ENCODE results near the gene TBPL2. TPM values are rescaled to one million over a fixed set of nuclear protein-coding genes. Genes with fewer than 3 reads are reported as not detected.
"Not testable (repeated sequence)": the region's sequence is repeated elsewhere in the genome, so short reads cannot be mapped to it uniquely, and the experiment has no call there.

Gene TBPL2
- total RNA-seq, 1 donor from 2014 or later, result not detected

- DNase-seq, result no peak
- no peaks in the 10 kb centered on the region for H3K4me1 Mint-ChIP-seq (ENCODE audit: low read depth, unreplicated experiment)
- no peaks in the 10 kb centered on the region for H3K27me3 Mint-ChIP-seq (ENCODE audit: unreplicated experiment)
- TF ChIP-seq CTCF (IDR thresholded peaks at IDR 0.05; ENCODE audit: partially characterized antibody, unreplicated experiment), result no peak
- no peaks in the 10 kb centered on the region for H3K9me3 Mint-ChIP-seq (ENCODE audit: unreplicated experiment)
- H3K27ac Mint-ChIP-seq (ENCODE audit: unreplicated experiment), result no peak overlapping the region
- peaks cover 6% of the 10 kb centered on the region for H3K36me3 Mint-ChIP-seq (ENCODE audit: unreplicated experiment)
- no peak overlapping the region for H3K4me3 Mint-ChIP-seq (ENCODE audit: unreplicated experiment)
Measured at GRCh38 chr14:55383541-55384140, 56.8 kb downstream of the TBPL2 start.

GRCh38 chr14:55383056-55383466 lies 57.4 kb downstream of the TBPL2 start:
- H3K4me1 Mint-ChIP-seq (ENCODE audit: low read depth, unreplicated experiment); H3K4me3 Mint-ChIP-seq (ENCODE audit: unreplicated experiment); DNase-seq; H3K9me3 Mint-ChIP-seq (ENCODE audit: unreplicated experiment); H3K36me3 Mint-ChIP-seq (ENCODE audit: unreplicated experiment); H3K27me3 Mint-ChIP-seq (ENCODE audit: unreplicated experiment); H3K27ac Mint-ChIP-seq (ENCODE audit: unreplicated experiment): not testable (repeated sequence)

- Mint-ChIP-seq H3K27me3 (ENCODE audit: unreplicated experiment) (no peaks in the 10 kb centered on the region), H3K4me3 (ENCODE audit: unreplicated experiment) (no peak overlapping the region), H3K36me3 (ENCODE audit: unreplicated experiment) (peaks cover 6% of the 10 kb centered on the region), H3K4me1 (ENCODE audit: low read depth, unreplicated experiment) (no peaks in the 10 kb centered on the region), H3K27ac (ENCODE audit: unreplicated experiment) (no peak overlapping the region), H3K9me3 (ENCODE audit: unreplicated experiment) (no peaks in the 10 kb centered on the region)
- TF ChIP-seq CTCF (IDR thresholded peaks at IDR 0.05; ENCODE audit: partially characterized antibody, unreplicated experiment), result no peak
- DNase-seq, result no peak
Measured at GRCh38 chr14:55382483-55382882, 57.9 kb downstream of the TBPL2 start.

- H3K4me3 Mint-ChIP-seq (ENCODE audit: unreplicated experiment), result no peak overlapping the region
- H3K4me1 Mint-ChIP-seq (ENCODE audit: low read depth, unreplicated experiment), result no peaks in the 10 kb centered on the region
- TF ChIP-seq CTCF (IDR thresholded peaks at IDR 0.05; ENCODE audit: partially characterized antibody, unreplicated experiment), result no peak
- H3K36me3 Mint-ChIP-seq (ENCODE audit: unreplicated experiment), result no peaks in the 10 kb centered on the region
- H3K27ac Mint-ChIP-seq (ENCODE audit: unreplicated experiment), result no peak overlapping the region
- no peaks in the 10 kb centered on the region for H3K27me3 Mint-ChIP-seq (ENCODE audit: unreplicated experiment)
- H3K9me3 Mint-ChIP-seq (ENCODE audit: unreplicated experiment), result no peaks in the 10 kb centered on the region
- no peak for DNase-seq
Measured at GRCh38 chr14:55381561-55381960, 58.9 kb downstream of the TBPL2 start.

GRCh38 chr14:55381040-55381439 lies 59.4 kb downstream of the TBPL2 start:
- TF ChIP-seq CTCF (IDR thresholded peaks at IDR 0.05; ENCODE audit: partially characterized antibody, unreplicated experiment), result no peak
- H3K9me3 Mint-ChIP-seq (ENCODE audit: unreplicated experiment), result no peaks in the 10 kb centered on the region
- no peak overlapping the region for H3K4me3 Mint-ChIP-seq (ENCODE audit: unreplicated experiment)
- no peaks in the 10 kb centered on the region for H3K27me3 Mint-ChIP-seq (ENCODE audit: unreplicated experiment)
- H3K4me1 Mint-ChIP-seq (ENCODE audit: low read depth, unreplicated experiment), result no peaks in the 10 kb centered on the region
- no peaks in the 10 kb centered on the region for H3K36me3 Mint-ChIP-seq (ENCODE audit: unreplicated experiment)
- no peak overlapping the region for H3K27ac Mint-ChIP-seq (ENCODE audit: unreplicated experiment)
- no peak for DNase-seq
